Activated naive CD8-positive, alpha-beta T cell treated with anti-CD3 and anti-CD28 coated beads, Interleukin-2, amount 10 ng/mL, durations not matched to agents 7 days and 5 days (primary cell): ENCODE measurements around the gene ABCA4. TPM values are rescaled to one million over a fixed set of nuclear protein-coding genes. Genes with fewer than 3 reads are reported as not detected.

ENCODE experiments used
- ATAC-seq: fragments of 150-1000 bp; cut with Tn5 transposase; one replicate; pipeline ENCODE4 v1.10.0; 2021; ENCODE audit warnings: low read depth, moderate library complexity
- POLR2A ChIA-PET: fragments of 350-600 bp; sonication (Branson Sonifier 250); formaldehyde crosslinking; loops from one replicate; lab custom pipeline; 2021; ENCODE audit warnings: antibody characterized with exemption; lab: Charles Lee
- DNase-seq: peaks from one replicate; pipeline ENCODE4 v3.0.0; 2021
- H3K27ac Mint-ChIP-seq: one replicate; pipeline ENCODE4 v1.8.0; 2022; ENCODE audit warnings: mild to moderate bottlenecking, mixed read lengths
- H3K27me3 Mint-ChIP-seq: one replicate; pipeline ENCODE4 v1.8.0; 2022; ENCODE audit warnings: mild to moderate bottlenecking, moderate library complexity, mixed read lengths
- H3K36me3 Mint-ChIP-seq: one replicate; pipeline ENCODE4 v1.8.0; 2021; ENCODE audit warnings: mild to moderate bottlenecking, mixed read lengths
- H3K4me1 Mint-ChIP-seq: one replicate; pipeline ENCODE4 v1.8.0; 2021; ENCODE audit warnings: mixed read lengths
- H3K4me3 Mint-ChIP-seq: one replicate; pipeline ENCODE4 v1.8.0; 2022; ENCODE audit warnings: mild to moderate bottlenecking, moderate library complexity, mixed read lengths
- H3K9me3 Mint-ChIP-seq: one replicate; pipeline ENCODE4 v1.8.0; 2021; ENCODE audit warnings: mixed read lengths
- total RNA-seq, 2 experiments: library from RNA; stranded (reverse); gene quantifications; one replicate each; pipeline ENCODE4 v1.2.3, GENCODE V29; 2021

The ABCA4 gene
- total RNA-seq, 2 experiments from 2014 or later = not detected

GRCh38 chr1:94119306-94119705 is 1.6 kb downstream of the ABCA4 start:
- Mint-ChIP-seq H3K4me3 (no peak overlapping the region), H3K27ac (no peak overlapping the region), H3K27me3 (peaks cover 7% of the 10 kb centered on the region), H3K9me3 (no peaks in the 10 kb centered on the region), H3K4me1 (no peaks in the 10 kb centered on the region), H3K36me3 (no peaks in the 10 kb centered on the region)
- DNase-seq (no peak), ATAC-seq (no peak)
- POLR2A ChIA-PET = no interaction called here

GRCh38 chr1:94118471-94118870 is 2.5 kb downstream of the ABCA4 start:
- H3K9me3 Mint-ChIP-seq = no peaks in the 10 kb centered on the region

GRCh38 chr1:94118013-94118412 is 2.9 kb downstream of the ABCA4 start:
- H3K4me1 Mint-ChIP-seq = no peaks in the 10 kb centered on the region
- no peak overlapping the region for H3K4me3 Mint-ChIP-seq
- H3K36me3 Mint-ChIP-seq = no peaks in the 10 kb centered on the region
- POLR2A ChIA-PET = no interaction called here
- ATAC-seq = no peak
- H3K27me3 Mint-ChIP-seq = peaks cover 15% of the 10 kb centered on the region
- no peak for DNase-seq
- H3K27ac Mint-ChIP-seq = no peak overlapping the region
- H3K9me3 Mint-ChIP-seq = no peaks in the 10 kb centered on the region

More at GRCh38 chr1:94118471-94118870, 2.5 kb downstream of the ABCA4 start:
- Mint-ChIP-seq H3K4me1 (no peaks in the 10 kb centered on the region), H3K36me3 (no peaks in the 10 kb centered on the region), H3K27me3 (peaks cover 15% of the 10 kb centered on the region), H3K27ac (no peak overlapping the region), H3K4me3 (no peak overlapping the region)
- ATAC-seq (no peak), DNase-seq (no peak)
- POLR2A ChIA-PET = no interaction called here

- Mint-ChIP-seq H3K27me3 (peaks cover 15% of the 10 kb centered on the region), H3K36me3 (no peaks in the 10 kb centered on the region), H3K9me3 (no peaks in the 10 kb centered on the region), H3K27ac (no peak overlapping the region), H3K4me3 (no peak overlapping the region), H3K4me1 (no peaks in the 10 kb centered on the region)
- POLR2A ChIA-PET = no interaction called here
- no peak for DNase-seq
- no peak for ATAC-seq
Observed at GRCh38 chr1:94117259-94117851, 3.6 kb downstream of the ABCA4 start.

- no peak overlapping the region for H3K27ac Mint-ChIP-seq
- no peaks in the 10 kb centered on the region for H3K36me3 Mint-ChIP-seq
- peaks cover 18% of the 10 kb centered on the region for H3K27me3 Mint-ChIP-seq
- ATAC-seq (no peak), DNase-seq (no peak)
- H3K4me3 Mint-ChIP-seq = no peak overlapping the region
- no peaks in the 10 kb centered on the region for H3K4me1 Mint-ChIP-seq
- H3K9me3 Mint-ChIP-seq = no peaks in the 10 kb centered on the region
- POLR2A ChIA-PET = no interaction called here
Observed at GRCh38 chr1:94115900-94116436, 5.0 kb downstream of the ABCA4 start.

GRCh38 chr1:94115254-94115899 is 5.6 kb downstream of the ABCA4 start:
- no peaks in the 10 kb centered on the region for H3K36me3 Mint-ChIP-seq
- POLR2A ChIA-PET = no interaction called here
- no peaks in the 10 kb centered on the region for H3K4me1 Mint-ChIP-seq
- peaks cover 18% of the 10 kb centered on the region for H3K27me3 Mint-ChIP-seq
- no peak for DNase-seq
- no peaks in the 10 kb centered on the region for H3K9me3 Mint-ChIP-seq
- no peak overlapping the region for H3K4me3 Mint-ChIP-seq
- ATAC-seq = no peak
- H3K27ac Mint-ChIP-seq = no peak overlapping the region

- no peaks in the 10 kb centered on the region for H3K4me1 Mint-ChIP-seq
- no peaks in the 10 kb centered on the region for H3K9me3 Mint-ChIP-seq
- ATAC-seq (no peak), DNase-seq (no peak)
- H3K27me3 Mint-ChIP-seq = peaks cover 18% of the 10 kb centered on the region
- POLR2A ChIA-PET = no interaction called here
- H3K4me3 Mint-ChIP-seq = no peak overlapping the region
- H3K36me3 Mint-ChIP-seq = no peaks in the 10 kb centered on the region
- H3K27ac Mint-ChIP-seq = no peak overlapping the region
Observed at GRCh38 chr1:94113589-94114226, 7.2 kb downstream of the ABCA4 start.

GRCh38 chr1:94111879-94112278 is 9.1 kb downstream of the ABCA4 start:
- Mint-ChIP-seq H3K27ac (no peak overlapping the region), H3K9me3 (no peaks in the 10 kb centered on the region), H3K4me1 (no peaks in the 10 kb centered on the region), H3K27me3 (peaks cover 31% of the 10 kb centered on the region), H3K4me3 (no peak overlapping the region), H3K36me3 (no peaks in the 10 kb centered on the region)
- DNase-seq = no peak
- no peak for ATAC-seq
- POLR2A ChIA-PET = no interaction called here

- peaks cover 7% of the 10 kb centered on the region for H3K4me1 Mint-ChIP-seq
- POLR2A ChIA-PET = no interaction called here
- no peaks in the 10 kb centered on the region for H3K36me3 Mint-ChIP-seq
- no peak for ATAC-seq
- no peaks in the 10 kb centered on the region for H3K9me3 Mint-ChIP-seq
- H3K27me3 Mint-ChIP-seq = peaks cover 38% of the 10 kb centered on the region
- H3K4me3 Mint-ChIP-seq = no peak overlapping the region
- no peak for DNase-seq
- H3K27ac Mint-ChIP-seq = no peak overlapping the region
Observed at GRCh38 chr1:94110946-94111740, 9.8 kb downstream of the ABCA4 start.

- POLR2A ChIA-PET = no interaction called here
- H3K4me3 Mint-ChIP-seq = no peak overlapping the region
- H3K27ac Mint-ChIP-seq = no peak overlapping the region
- no peaks in the 10 kb centered on the region for H3K9me3 Mint-ChIP-seq
- DNase-seq (no peak), ATAC-seq (no peak)
- peaks cover 42% of the 10 kb centered on the region for H3K27me3 Mint-ChIP-seq
- peaks cover 13% of the 10 kb centered on the region for H3K4me1 Mint-ChIP-seq
- H3K36me3 Mint-ChIP-seq = no peaks in the 10 kb centered on the region
Observed at GRCh38 chr1:94110021-94110761, 10.8 kb downstream of the ABCA4 start.

GRCh38 chr1:94109478-94109877 is 11.5 kb downstream of the ABCA4 start:
- H3K4me3 Mint-ChIP-seq = no peak overlapping the region
- POLR2A ChIA-PET = no interaction called here
- H3K4me1 Mint-ChIP-seq = peaks cover 15% of the 10 kb centered on the region
- peaks cover 44% of the 10 kb centered on the region for H3K27me3 Mint-ChIP-seq
- H3K27ac Mint-ChIP-seq = no peak overlapping the region
- DNase-seq (no peak), ATAC-seq (no peak)
- H3K9me3 Mint-ChIP-seq = no peaks in the 10 kb centered on the region
- H3K36me3 Mint-ChIP-seq = no peaks in the 10 kb centered on the region

GRCh38 chr1:94107141-94107540 is 13.8 kb downstream of the ABCA4 start:
- Mint-ChIP-seq H3K36me3 (no peaks in the 10 kb centered on the region), H3K9me3 (no peaks in the 10 kb centered on the region), H3K27me3 (peaks cover 55% of the 10 kb centered on the region), H3K4me3 (no peak overlapping the region), H3K4me1 (peaks cover 15% of the 10 kb centered on the region), H3K27ac (no peak overlapping the region)
- POLR2A ChIA-PET = interaction anchor here (0.7 kb wide), 1 partner anchor 352 kb away, joined by 3 read pairs; no protein-coding TSS in a partner anchor
- DNase-seq (no peak), ATAC-seq (no peak)

- DNase-seq (no peak), ATAC-seq (no peak)
- no peaks in the 10 kb centered on the region for H3K9me3 Mint-ChIP-seq
- no peaks in the 10 kb centered on the region for H3K36me3 Mint-ChIP-seq
- H3K4me3 Mint-ChIP-seq = no peak overlapping the region
- POLR2A ChIA-PET = interaction anchor here (0.7 kb wide), 1 partner anchor 352 kb away, joined by 3 read pairs; no protein-coding TSS in a partner anchor
- peaks cover 58% of the 10 kb centered on the region for H3K27me3 Mint-ChIP-seq
- peaks cover 15% of the 10 kb centered on the region for H3K4me1 Mint-ChIP-seq
- H3K27ac Mint-ChIP-seq = no peak overlapping the region
Observed at GRCh38 chr1:94106716-94107115, 14.2 kb downstream of the ABCA4 start.
